ENCODE measurements around the gene CSNK1G3. TPM values are rescaled to one million over a fixed set of nuclear protein-coding genes. Genes with fewer than 3 reads are reported as not detected.
"Not testable (repeated sequence)": the region's sequence is repeated elsewhere in the genome, so short reads cannot be mapped to it uniquely, and the experiment has no call there.

Gene CSNK1G3
- total RNA-seq, 2 donors from 2014 or later = 22.4 to 22.6 TPM

- 84 to 88% methylated on average over 4 to 10 of the region's 10 CpGs for whole genome bisulfite sequencing, 2 donors
- Histone ChIP-seq H3K36me3 (replicated peaks in 1 of 2; ENCODE audit: insufficient read depth in 1 of 2, low read depth in 2 of 2) (no peaks in the 10 kb centered on the region), H3K9me3 (peaks cover 0 to 23% (median 0%) of the 10 kb centered on the region in 3 donors), H3K4me1 (peaks cover 5% of the 10 kb centered on the region), H3K27ac (no peak overlapping the region), H3K27me3 (no peaks in the 10 kb centered on the region), H3K4me3 (no peak overlapping the region)
- intact Hi-C loops (cut with DNase I) = no loop called here
- ATAC-seq (no peak), DNase-seq (no peak)
- TF ChIP-seq, protein P1, sequence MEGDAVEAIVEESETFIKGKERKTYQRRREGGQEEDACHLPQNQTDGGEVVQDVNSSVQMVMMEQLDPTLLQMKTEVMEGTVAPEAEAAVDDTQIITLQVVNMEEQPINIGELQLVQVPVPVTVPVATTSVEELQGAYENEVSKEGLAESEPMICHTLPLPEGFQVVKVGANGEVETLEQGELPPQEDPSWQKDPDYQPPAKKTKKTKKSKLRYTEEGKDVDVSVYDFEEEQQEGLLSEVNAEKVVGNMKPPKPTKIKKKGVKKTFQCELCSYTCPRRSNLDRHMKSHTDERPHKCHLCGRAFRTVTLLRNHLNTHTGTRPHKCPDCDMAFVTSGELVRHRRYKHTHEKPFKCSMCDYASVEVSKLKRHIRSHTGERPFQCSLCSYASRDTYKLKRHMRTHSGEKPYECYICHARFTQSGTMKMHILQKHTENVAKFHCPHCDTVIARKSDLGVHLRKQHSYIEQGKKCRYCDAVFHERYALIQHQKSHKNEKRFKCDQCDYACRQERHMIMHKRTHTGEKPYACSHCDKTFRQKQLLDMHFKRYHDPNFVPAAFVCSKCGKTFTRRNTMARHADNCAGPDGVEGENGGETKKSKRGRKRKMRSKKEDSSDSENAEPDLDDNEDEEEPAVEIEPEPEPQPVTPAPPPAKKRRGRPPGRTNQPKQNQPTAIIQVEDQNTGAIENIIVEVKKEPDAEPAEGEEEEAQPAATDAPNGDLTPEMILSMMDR (IDR thresholded peaks at IDR 0.05) = no peak
- no peak for TF ChIP-seq POLR2A (IDR thresholded peaks at IDR 0.05)
Measured at GRCh38 chr5:123628860-123629544, 117.0 kb downstream of the CSNK1G3 start.

DNA sequence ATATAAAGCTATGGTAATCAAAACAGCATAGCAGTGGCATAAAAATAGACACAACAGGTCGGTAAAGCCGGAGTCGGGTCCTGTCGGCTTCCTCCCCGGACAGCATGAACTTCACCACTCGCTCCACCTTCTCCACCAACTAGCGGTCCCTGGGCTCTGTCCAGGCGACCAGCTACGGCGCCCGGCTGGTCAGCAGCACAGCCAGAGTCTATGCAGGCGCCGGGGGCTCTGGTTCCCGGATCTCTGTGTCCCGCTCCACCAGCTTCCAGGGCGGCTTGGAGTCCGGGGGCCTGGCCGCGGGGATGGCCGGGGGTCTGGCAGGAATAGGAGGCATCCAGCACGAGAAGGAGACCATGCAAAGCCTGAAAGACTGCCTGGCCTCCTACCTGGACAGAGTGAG lies 124.0 kb downstream of the CSNK1G3 start:
- DNase-seq (no peak), ATAC-seq (no peak)
- Histone ChIP-seq H3K4me1 (no peaks in the 10 kb centered on the region), H3K36me3 (replicated peaks in 1 of 2; ENCODE audit: insufficient read depth in 1 of 2, low read depth in 2 of 2) (no peaks in the 10 kb centered on the region), H3K4me3 (no peak overlapping the region), H3K27ac (no peak overlapping the region), H3K9me3 (no peaks in the 10 kb centered on the region), H3K27me3 (no peaks in the 10 kb centered on the region)
- WGBS, 2 donors = 92% methylated on average over 19 to 21 of the region's 21 CpGs
- no peak for TF ChIP-seq POLR2A (IDR thresholded peaks at IDR 0.05)
- TF ChIP-seq, protein P1 (IDR thresholded peaks at IDR 0.05) = no peak
- intact Hi-C loops (cut with DNase I) = no loop called here

DNA sequence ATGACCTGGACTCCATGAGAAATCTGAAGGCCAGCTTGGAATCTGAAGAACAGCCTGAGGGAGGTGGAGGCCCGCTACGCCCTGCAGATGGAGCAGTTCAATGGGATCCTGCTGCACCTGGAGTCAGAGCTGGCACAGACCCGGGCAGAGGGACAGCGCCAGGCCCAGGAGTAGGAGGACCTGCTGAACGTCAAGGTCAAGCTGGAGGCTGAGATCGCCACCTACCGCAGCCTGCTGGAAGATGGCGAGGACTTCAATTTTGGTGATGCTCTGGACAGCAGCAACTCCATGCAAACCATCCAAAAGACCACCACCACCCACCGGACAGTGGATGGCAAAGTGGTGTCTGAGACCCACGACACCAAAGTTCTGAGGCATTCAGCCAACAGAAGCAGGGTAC lies 125.1 kb downstream of the CSNK1G3 start:
- ATAC-seq; H3K36me3 ChIP-seq (replicated peaks in 1 of 2; ENCODE audit: insufficient read depth in 1 of 2, low read depth in 2 of 2); H3K4me3 ChIP-seq; intact Hi-C loops (cut with DNase I); H3K9me3 ChIP-seq; H3K4me1 ChIP-seq; DNase-seq; H3K27ac ChIP-seq; H3K27me3 ChIP-seq: not testable (repeated sequence)
- 79 to 90% methylated on average over 6 to 10 of the region's 10 CpGs for WGBS, 2 donors

- Histone ChIP-seq H3K36me3 (replicated peaks in 1 of 2; ENCODE audit: insufficient read depth in 1 of 2, low read depth in 2 of 2) (no peaks in the 10 kb centered on the region), H3K4me1 (no peaks in the 10 kb centered on the region), H3K27me3 (no peaks in the 10 kb centered on the region), H3K9me3 (no peaks in the 10 kb centered on the region), H3K27ac (no peak overlapping the region), H3K4me3 (no peak overlapping the region)
- no peak for ATAC-seq
- TF ChIP-seq, protein P1 (IDR thresholded peaks at IDR 0.05) = no peak
- TF ChIP-seq POLR2A (IDR thresholded peaks at IDR 0.05) = no peak
- no peak for DNase-seq
- WGBS, 2 donors = 65 to 76% methylated on average over 2 of the region's 2 CpGs
- intact Hi-C loops (cut with DNase I) = no loop called here
Measured at GRCh38 chr5:123639244-123639643, 127.3 kb downstream of the CSNK1G3 start.

- no peak overlapping the region for H3K4me3 ChIP-seq
- no peaks in the 10 kb centered on the region for H3K36me3 ChIP-seq (replicated peaks in 1 of 2; ENCODE audit: insufficient read depth in 1 of 2, low read depth in 2 of 2)
- TF ChIP-seq, protein P1 (IDR thresholded peaks at IDR 0.05) = no peak
- TF ChIP-seq POLR2A (IDR thresholded peaks at IDR 0.05) = no peak
- H3K4me1 ChIP-seq = no peaks in the 10 kb centered on the region
- WGBS, 2 donors = 17 to 30% methylated on average over 1 of the region's 1 CpG
- no peaks in the 10 kb centered on the region for H3K9me3 ChIP-seq
- no peak overlapping the region for H3K27ac ChIP-seq
- H3K27me3 ChIP-seq = no peaks in the 10 kb centered on the region
- DNase-seq (no peak), ATAC-seq (no peak)
- intact Hi-C loops (cut with DNase I) = no loop called here
Measured at GRCh38 chr5:123645024-123645603, 133.1 kb downstream of the CSNK1G3 start.
